ENCODE measurements around the gene IL17RD. TPM values are rescaled to one million over a fixed set of nuclear protein-coding genes. Genes with fewer than 3 reads are reported as not detected.

IL17RD gene
- polyA plus RNA-seq, 1 experiment = 0.60 TPM

GRCh38 chr3:57110798-57111197 lies 54.4 kb downstream of the IL17RD start:
- Histone ChIP-seq H3K4me3 (ENCODE audit: low read depth, low read length) (no peak overlapping the region), H3K36me3 (ENCODE audit: control insufficient read depth, insufficient read depth, low read length) (no peaks in the 10 kb centered on the region), H3K27me3 (ENCODE audit: control insufficient read depth, insufficient read depth, low read length) (no peaks in the 10 kb centered on the region)
- POLR2A ChIA-PET = no interaction called here
- CTCF ChIA-PET = interaction anchor here (0.9 to 3.2 kb wide), 3 partner anchors 10 to 106 kb away, joined by 3 to 18 read pairs (median 3); no protein-coding TSS in a partner anchor
- no peak for TF ChIP-seq CTCF (IDR thresholded peaks at IDR 0.05; ENCODE audit: insufficient read depth, low read depth, low read length)
- DNase-seq (ENCODE audit: low read depth) = no peak

- ChIA-PET POLR2A (no interaction called here), CTCF (interaction anchor here (0.9 to 3.2 kb wide), 3 partner anchors 9 to 105 kb away, joined by 3 to 18 read pairs (median 3); no protein-coding TSS in a partner anchor)
- no peak for DNase-seq (ENCODE audit: low read depth)
- no peaks in the 10 kb centered on the region for H3K27me3 ChIP-seq (ENCODE audit: control insufficient read depth, insufficient read depth, low read length)
- TF ChIP-seq CTCF (IDR thresholded peaks at IDR 0.05; ENCODE audit: insufficient read depth, low read depth, low read length) = no peak
- H3K4me3 ChIP-seq (ENCODE audit: low read depth, low read length) = no peak overlapping the region
- no peaks in the 10 kb centered on the region for H3K36me3 ChIP-seq (ENCODE audit: control insufficient read depth, insufficient read depth, low read length)
Observed at GRCh38 chr3:57110214-57110613, 54.9 kb downstream of the IL17RD start.

GRCh38 chr3:57109437-57110199 lies 55.5 kb downstream of the IL17RD start:
- no peaks in the 10 kb centered on the region for H3K36me3 ChIP-seq (ENCODE audit: control insufficient read depth, insufficient read depth, low read length)
- H3K27me3 ChIP-seq (ENCODE audit: control insufficient read depth, insufficient read depth, low read length) = no peaks in the 10 kb centered on the region
- TF ChIP-seq CTCF (IDR thresholded peaks at IDR 0.05; ENCODE audit: insufficient read depth, low read depth, low read length) = no peak
- ChIA-PET POLR2A (no interaction called here), CTCF (interaction anchor here (0.9 to 3.2 kb wide), 3 partner anchors 8 to 104 kb away, joined by 3 to 18 read pairs (median 3); no protein-coding TSS in a partner anchor)
- H3K4me3 ChIP-seq (ENCODE audit: low read depth, low read length) = no peak overlapping the region
- DNase-seq (ENCODE audit: low read depth) = no peak

- Histone ChIP-seq H3K4me3 (ENCODE audit: low read depth, low read length) (no peak overlapping the region), H3K27me3 (ENCODE audit: control insufficient read depth, insufficient read depth, low read length) (no peaks in the 10 kb centered on the region), H3K36me3 (ENCODE audit: control insufficient read depth, insufficient read depth, low read length) (no peaks in the 10 kb centered on the region)
- no peak for DNase-seq (ENCODE audit: low read depth)
- CTCF ChIA-PET = no interaction called here
- no peak for TF ChIP-seq CTCF (IDR thresholded peaks at IDR 0.05; ENCODE audit: insufficient read depth, low read depth, low read length)
- POLR2A ChIA-PET = interaction anchor here (0.7 kb wide), 1 partner anchor 101 kb away, joined by 11 read pairs; no protein-coding TSS in a partner anchor
Observed at GRCh38 chr3:57108684-57109083, 56.5 kb downstream of the IL17RD start.

- no peak overlapping the region for H3K4me3 ChIP-seq (ENCODE audit: low read depth, low read length)
- CTCF ChIA-PET = interaction anchor here (0.7 to 1.5 kb wide), 4 partner anchors 12 to 450 kb away, joined by 3 to 5 read pairs (median 4); partner anchors contain the start of gene PDE12
- TF ChIP-seq CTCF (IDR thresholded peaks at IDR 0.05; ENCODE audit: insufficient read depth, low read depth, low read length) = no peak
- no peaks in the 10 kb centered on the region for H3K27me3 ChIP-seq (ENCODE audit: control insufficient read depth, insufficient read depth, low read length)
- no peak for DNase-seq (ENCODE audit: low read depth)
- POLR2A ChIA-PET = no interaction called here
- no peaks in the 10 kb centered on the region for H3K36me3 ChIP-seq (ENCODE audit: control insufficient read depth, insufficient read depth, low read length)
Observed at GRCh38 chr3:57105585-57105984, 59.6 kb downstream of the IL17RD start.

All from BJ (cell line).